Measurements from ENCODE around the gene AURKAIP1.

DNA sequence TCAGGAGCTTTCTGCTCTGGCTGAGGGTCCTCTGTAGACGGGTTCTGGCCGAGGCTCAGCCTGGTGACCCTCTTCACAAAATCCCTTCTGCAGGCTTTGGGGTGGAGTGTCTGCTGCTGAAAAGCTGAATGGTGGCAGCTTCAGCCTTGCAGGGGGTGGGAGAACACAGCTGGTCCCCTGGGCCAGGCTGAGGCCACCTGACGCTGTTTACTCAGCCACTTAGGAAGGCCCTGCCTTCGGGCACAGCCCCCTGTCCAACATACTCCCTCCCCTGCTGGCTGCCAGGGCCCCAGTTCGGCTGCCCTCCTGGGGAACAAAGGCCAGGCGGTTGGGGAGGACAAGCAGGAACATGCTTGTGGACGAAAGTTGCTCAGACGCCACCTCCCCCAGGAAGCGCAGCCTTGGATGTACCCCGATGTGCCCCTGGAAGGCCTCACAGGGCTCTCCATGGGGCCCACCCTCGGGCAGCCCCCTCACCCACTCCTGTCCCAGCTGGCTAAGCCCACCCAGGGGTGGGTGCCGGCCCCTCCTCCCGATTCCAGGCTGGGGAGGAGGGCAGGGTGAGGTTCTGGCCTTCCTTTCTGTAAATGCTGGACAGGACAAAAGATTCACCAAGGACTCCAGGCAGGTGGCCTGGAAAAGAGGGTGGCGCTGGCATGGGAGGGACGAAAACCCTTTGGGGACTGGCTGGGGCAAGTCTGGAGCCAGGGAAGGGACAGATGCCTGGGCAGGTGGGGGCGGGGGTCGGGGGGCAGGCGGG is 46.3 kb upstream of the AURKAIP1 start, which contains the start of gene ANKRD65:
- no peak for TF ChIP-seq POLR2A (IDR thresholded peaks at IDR 0.05)
- TF ChIP-seq, protein P1, sequence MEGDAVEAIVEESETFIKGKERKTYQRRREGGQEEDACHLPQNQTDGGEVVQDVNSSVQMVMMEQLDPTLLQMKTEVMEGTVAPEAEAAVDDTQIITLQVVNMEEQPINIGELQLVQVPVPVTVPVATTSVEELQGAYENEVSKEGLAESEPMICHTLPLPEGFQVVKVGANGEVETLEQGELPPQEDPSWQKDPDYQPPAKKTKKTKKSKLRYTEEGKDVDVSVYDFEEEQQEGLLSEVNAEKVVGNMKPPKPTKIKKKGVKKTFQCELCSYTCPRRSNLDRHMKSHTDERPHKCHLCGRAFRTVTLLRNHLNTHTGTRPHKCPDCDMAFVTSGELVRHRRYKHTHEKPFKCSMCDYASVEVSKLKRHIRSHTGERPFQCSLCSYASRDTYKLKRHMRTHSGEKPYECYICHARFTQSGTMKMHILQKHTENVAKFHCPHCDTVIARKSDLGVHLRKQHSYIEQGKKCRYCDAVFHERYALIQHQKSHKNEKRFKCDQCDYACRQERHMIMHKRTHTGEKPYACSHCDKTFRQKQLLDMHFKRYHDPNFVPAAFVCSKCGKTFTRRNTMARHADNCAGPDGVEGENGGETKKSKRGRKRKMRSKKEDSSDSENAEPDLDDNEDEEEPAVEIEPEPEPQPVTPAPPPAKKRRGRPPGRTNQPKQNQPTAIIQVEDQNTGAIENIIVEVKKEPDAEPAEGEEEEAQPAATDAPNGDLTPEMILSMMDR (IDR thresholded peaks at IDR 0.05), result no peak

All from stomach (tissue), 4 donors.